GM18873 (cell line): ENCODE data around the gene TPPP2.
"Not testable (repeated sequence)": the region's sequence is repeated elsewhere in the genome, so short reads cannot be mapped to it uniquely, and the experiment has no call there.

ENCODE experiments used
- ATAC-seq: cut with Tn5 transposase; IDR thresholded peaks from one replicate; pipeline ENCODE4 v1.9.1; 2021; ENCODE audit warnings: mild to moderate bottlenecking, moderate library complexity, moderate number of reproducible peaks; ENCODE audit not compliant: unreplicated experiment, low FRiP score

TPPP2 gene

DNA sequence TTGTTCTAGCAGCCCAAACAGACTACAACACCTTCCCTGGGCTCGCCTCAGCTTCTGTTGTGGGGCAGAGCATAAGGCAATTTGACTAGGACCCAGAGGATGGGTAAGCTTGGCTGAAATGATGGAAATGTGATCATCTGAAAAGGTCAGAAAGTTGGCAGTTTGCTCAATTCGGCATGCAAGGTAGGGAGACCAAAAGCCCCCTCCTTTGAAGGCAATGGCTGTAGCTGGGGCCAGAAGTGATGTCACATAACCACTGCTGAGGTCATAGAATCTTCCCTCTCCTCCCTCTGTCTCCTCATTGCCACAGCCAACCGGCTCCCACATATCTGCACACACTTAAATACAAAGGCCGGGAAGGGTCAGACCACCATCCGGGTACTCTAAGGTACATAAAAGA, at the start of gene TPPP2:
TPPP2 (plus strand) TSS at position 301 of the 400 bp plus-strand sequence. CDS start 365 bp downstream, outside the sequence.
- no peak for ATAC-seq

DNA sequence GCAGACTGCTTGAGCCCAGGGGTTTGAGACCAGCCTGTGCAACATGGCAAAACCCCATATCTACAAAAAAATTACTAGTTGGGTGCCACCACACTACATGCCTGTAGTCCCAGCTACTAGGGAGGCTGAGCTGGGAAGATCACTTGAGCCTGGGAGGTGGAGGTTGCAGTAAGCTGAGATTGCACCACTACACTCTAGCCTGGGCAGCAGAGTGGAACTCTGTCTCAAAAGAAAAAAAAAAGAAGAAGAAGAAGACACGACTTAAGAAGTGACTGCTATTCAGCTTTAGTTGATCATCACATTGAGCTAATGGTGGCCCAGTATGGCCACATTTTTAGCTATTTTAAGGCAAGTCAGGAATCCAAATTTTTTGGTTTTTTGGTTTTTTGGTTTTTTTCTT, 49.1 kb upstream of the TPPP2 start:
- no peak for ATAC-seq

DNA sequence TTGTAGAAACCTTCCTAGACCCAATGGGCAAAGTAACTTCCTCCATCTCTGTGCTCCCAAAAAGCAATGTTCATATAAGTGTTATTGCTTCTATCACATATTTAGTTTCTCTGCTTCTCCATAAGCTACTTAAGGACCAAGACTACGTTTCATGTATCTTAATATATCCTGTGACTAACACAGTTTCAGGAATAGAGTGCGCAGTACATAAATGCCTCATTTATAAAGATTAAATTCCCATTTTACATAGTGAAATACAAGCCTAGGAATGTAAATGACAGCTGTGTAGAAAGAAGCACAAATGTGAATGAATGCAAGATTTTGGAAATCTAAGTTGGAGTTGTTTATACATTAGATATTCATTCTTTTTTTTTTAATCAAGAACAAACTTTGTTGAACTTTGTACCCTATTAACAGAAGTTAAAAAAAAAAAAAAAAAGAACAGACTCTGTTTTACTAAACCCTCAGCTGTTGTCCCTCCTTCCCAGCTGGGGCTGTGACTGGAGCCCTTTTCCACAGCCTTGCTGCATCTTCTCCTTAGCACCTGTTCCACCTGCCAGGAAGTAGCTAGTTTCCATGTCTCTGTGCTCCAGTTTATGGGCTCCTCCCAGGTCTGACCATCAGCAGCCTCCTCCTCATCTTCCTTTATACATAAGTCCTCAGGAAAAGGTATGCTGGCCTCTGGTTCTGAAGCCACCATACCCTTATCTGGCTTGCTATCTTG, 47.2 kb upstream of the TPPP2 start:
- ATAC-seq: no peak

DNA sequence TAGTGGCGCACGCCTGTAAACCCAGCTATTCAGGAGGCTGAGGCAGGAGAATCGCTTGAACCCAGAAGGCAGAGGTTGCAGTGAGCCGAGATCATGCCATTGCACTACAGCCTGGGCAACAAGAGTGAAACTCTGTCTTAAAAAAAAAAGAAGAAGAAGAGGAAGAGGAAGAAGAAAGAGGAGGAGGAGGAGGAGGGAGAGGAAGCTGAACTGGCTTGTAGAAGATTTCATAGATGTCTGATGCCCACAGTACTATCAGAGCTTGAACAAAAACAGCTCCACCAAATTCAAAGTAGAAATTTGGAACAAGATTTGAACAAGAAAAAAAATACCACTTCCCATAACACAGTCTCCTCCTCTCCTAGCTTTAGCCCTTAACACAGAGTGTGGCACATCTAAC, 44.4 kb upstream of the TPPP2 start:
- not testable (repeated sequence) for ATAC-seq

DNA sequence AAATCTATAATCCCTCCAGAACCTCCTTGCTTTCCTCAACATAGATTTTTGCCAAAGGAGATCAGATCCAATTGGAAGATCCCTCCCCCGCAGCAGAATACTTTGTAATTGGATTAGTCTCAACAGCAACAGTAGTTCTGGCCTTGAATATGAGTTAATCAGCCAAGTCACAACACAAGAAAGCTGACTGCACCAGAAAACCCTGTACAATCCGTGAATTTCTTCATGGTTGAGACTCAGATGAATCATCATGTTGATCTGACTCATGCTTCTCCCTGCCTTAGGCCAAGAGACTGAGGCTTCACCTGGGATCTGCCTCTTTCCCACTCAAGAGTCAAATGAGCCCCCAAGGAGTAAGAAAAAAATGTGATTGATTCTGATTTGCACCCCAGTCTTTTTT, 43.2 kb upstream of the TPPP2 start:
- ATAC-seq: no peak

DNA sequence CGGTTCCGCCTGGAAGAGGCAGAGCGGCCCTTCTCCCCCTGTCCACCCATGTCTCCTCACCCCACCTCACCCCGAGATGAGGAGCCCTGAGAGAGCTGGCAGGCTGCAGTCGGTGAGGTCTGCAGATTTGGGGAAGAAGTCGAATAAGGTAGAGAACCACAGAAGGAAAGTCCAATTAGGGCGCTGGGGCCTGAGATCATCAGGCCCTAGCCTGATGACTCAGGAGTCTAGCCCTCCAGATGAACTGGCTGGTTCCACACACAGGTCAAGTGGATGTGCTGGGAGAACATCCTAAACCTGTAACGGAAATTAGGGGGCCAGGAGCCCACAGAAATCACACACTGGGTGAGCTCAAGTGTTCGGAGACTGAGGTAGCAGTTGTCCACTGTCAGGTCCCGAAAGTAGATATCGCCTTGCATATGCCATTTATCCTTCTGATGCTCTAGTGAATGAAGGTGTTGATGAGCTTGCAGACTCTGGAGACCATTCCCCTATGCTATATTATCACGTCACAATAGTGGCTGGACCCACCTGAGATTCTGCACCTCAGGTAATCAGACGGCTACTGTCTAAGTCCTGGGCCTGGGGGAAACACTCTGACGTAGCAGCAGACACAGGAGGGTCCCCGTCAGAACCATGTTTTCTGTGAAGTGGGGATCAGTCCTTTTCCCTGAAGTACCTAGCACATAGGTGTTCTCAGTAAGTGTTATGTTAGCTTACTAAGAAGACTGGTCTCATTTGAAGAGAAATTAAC, 41.1 kb upstream of the TPPP2 start:
- ATAC-seq: no peak

DNA sequence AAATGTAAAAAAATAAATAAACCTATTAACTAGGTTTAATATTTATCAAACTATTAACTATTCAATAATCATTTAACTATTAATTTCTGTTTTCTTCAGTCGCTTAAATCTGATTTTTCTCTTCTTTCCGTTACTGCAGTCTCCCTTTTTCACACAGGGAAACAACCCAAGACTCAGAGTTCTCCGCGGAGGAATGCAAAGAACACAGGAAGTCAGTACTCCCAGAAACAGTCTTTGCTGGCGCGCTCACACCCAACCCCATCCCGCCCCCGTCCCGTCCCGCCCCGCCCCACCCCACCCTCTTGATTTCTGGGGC, 40.6 kb upstream of the TPPP2 start:
- ATAC-seq: no peak

DNA sequence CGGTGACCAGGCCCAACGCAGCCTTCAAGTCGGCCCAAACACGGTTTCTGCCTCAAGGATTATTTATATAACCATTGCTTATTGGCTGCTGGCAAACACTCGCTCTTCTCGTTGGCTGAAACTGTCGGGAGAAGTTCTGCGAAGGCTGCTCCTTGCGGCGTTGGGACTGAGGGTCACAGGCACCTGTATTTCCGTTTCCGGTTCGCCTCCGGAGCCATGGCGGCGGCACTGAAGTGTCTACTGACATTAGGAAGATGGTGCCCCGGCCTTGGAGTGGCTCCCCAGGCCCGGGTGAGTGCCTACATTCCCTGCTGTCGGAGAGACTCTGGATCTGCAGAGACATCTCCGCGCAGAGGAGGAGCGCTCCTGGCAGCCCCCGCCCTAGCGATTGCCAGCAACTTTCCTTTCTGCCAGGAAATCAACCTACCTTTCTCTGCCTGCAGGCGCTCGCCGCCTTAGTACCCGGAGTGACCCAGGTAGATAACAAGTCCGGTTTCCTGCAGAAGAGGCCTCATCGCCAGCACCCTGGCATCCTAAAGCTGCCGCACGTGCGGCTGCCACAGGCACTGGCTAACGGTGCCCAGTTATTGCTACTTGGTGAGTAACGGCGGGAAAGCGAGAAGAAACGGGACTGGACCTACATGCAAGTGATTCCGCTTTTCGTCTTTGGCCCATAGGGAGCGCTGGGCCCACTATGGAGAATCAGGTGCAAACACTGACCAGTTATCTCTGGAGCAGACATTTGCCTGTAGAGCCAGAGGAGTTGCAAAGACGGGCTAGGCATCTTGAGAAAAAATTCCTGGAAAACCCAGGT, 40.0 kb upstream of the TPPP2 start, which contains the start of gene METTL17:
METTL17 (plus strand) TSS at position 194 of the 814 bp plus-strand sequence; CDS start at position 217, 23 bp downstream.
- ATAC-seq: peak; percentile 95

DNA sequence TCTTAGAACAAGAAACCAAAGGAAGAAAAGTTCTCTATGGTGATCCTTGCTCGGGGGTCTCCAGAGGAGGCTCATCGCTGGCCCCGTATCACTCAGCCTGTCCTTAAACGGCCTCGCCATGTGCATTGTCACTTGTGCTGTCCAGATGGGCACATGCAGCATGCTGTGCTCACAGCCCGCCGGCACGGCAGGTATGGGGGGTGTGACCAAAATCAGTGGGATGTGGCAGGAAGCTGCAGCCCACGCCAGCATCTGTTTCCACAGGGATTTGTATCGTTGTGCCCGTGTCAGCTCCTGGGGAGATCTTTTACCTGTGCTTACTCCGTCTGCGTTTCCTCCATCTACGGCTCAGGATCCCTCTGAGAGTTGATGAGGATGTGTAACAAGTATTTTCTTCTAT, 33.5 kb upstream of the TPPP2 start:
- no peak for ATAC-seq

DNA sequence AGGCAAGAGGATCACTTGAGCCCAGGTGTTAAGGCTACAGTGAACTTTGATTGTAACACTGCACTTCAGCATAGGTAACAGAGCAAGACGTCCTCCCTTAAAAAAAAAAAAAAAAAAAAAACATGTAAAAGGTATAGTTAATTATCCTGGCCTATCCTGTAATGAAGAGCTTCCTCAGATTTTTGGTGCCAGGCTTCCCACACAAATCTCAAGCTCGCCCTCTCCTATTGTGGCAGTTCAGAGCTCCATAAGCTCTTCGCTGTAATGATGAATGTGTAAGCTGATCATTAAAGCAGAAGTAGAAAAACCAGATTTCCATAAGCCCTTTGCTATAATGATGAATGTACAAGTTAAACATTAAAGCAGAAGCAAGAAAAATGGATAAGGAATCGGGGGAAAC, 32.9 kb upstream of the TPPP2 start:
- no peak for ATAC-seq

DNA sequence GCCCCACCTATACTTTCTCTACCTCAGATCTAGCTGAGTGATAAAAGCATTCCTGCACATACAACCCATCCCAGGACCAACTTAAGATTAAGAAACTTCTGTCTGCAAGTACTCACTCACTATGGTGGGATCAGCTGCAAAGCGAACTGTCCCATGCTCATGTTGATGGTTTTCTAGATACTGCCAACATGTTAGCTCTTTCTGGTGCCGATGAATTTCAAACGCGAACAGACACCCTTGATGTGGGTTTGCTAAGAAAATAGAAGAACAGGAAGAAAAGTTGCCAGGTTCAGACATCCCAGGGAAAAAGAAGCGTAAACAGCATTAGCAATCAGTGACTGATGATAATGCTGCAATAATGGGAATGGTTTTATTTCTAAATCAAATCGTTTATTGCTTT, 32.5 kb upstream of the TPPP2 start:
- ATAC-seq: no peak

DNA sequence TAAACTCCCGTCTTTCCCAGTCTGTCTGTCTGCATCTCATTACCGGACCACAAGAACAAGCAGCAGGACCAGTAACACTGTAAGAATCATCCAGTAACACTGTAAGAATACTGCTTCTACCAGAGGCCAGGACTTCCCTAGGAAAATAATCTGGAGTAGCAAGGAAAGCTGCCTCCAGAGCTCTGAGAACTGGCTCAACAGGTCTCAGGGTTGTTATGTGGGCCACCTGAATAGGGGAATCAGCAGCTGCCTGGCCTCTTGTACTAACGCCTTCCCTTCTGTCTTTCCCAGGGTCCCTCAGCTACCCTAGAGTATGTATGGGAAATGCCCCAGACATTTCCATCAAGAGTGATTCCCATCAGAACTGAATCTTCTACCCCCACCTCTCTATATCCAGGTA, 31.9 kb upstream of the TPPP2 start:
- no peak for ATAC-seq

DNA sequence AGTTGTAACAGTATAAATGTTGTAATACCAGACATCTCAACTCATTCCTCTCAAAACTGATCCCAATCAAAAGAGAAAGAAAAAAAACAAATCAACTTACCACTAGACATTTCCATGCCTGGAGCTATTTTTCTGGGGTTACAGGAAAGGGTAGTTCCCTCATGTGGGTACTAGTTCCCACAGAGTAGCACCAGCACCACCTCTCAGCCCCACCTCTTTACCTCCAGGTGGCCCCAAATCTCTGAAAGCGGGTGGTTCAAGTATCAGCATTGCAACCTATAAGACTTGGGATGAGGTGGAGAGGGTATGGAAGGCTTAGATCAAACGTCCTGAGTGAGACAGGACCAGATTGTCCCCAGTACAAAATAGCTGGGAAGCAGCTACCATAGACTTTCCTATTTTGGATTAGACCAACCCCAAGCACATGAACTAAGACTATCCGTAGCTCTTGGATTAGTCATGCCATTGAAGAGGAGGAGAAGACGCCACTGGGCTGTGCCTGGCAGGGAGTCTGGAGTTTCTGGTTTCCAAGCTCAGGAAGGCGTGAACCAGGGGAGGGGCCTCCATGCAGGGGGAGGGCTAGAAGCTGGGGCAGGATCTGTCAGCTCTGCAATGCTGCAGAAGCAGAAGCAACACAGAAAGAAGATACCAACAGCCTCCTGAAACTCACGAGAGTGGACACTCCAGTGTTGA, 31.2 kb upstream of the TPPP2 start, which contains the start of gene SLC39A2:
SLC39A2 (plus strand) TSS at position 620 of the 693 bp plus-strand sequence. CDS start 154 bp downstream, outside the sequence.
- no peak for ATAC-seq

DNA sequence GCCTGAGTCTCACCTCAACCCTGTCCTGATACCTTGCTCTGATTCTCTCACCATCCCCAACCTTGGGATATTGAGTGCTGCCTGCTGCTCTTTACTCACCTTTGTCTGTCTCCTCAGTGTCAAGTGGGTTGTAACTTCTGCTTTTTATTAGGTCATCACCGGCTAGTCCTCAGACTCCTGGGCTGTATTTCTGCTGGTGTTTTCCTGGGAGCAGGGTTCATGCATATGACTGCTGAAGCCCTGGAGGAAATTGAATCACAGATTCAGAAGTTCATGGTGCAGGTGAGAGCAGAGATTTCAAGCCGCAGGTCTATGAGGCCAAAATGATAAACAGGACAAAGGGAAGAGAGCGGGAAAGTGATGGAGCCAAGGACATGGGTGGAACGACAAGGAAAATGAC, 30.4 kb upstream of the TPPP2 start:
- ATAC-seq: no peak

DNA sequence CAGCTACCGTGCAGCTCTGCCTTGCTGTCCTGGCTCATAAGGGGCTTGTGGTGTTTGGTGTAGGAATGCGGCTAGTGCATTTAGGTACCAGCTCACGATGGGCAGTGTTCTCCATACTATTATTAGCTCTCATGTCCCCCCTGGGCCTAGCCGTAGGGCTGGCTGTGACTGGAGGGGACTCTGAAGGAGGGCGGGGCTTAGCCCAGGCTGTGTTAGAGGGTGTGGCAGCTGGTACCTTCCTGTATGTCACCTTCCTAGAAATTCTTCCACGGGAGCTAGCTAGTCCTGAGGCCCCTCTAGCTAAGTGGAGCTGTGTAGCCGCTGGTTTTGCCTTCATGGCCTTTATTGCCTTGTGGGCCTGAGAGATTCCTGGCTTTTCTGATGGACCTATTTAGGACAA, 28.8 kb upstream of the TPPP2 start:
- no peak for ATAC-seq

DNA sequence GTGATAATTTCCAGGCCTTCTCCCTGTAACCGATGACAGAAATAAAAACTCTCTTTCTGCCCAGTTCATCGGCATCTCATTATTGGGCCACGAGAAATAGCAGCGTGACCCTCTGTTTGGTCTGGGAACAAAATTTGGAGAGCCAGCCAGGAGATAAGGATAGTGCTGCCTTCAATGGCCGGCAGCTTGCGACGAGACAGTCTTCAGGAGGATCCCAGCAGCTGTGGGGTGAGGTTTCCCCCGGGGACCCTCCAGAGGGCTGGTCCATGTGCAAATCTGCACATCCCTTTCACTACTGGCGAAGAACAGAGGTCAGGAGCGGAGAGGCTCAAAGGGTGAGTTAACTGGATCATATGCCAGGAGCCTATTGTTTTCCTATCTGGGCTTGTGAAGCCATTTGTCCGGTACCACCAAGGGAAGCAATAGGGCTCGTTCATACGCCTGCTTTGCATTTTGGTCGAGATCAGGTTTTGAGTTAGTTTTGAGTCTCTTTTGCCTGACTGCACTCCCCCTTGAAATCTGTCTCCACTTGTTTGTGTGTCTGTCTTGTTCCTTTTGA, 26.1 kb upstream of the TPPP2 start:
- no peak for ATAC-seq

DNA sequence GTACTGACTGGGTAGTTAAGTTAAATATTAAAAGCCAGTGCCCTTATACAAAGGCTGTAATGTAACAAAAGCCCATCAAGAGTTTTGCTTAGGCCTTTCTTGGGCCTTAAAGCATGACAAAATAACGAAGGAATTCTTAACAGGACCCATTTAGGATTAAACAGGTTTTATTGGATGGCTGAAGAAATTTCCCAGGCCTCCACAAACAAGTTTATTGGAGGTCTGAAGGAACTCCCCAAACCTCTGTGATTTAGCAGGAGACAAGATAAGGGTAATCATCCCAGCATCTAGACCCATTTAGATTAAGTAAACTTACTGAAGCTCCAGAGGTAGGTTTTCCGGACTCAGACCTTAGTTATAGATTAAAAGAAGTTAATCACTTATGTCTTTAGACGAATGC, 20.3 kb upstream of the TPPP2 start:
- not testable (repeated sequence) for ATAC-seq

DNA sequence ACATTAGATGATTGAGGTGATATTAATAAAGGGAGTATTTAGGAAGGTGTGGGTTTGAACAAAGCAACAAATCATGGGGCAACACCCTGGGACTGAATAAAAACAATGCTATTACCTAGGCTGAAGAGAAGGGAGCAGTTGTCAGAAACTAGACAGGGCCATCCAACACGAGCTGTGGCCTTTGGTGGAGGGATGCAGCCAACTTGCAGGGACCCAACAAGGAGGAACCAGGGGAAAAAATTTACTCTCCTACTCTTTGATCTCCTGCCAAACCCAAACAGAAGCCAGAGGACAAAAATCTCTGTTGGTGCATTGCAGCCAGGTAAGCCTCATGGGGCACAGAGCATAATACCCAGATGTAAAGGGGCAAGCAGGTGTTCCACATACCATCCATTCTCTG, 18.9 kb upstream of the TPPP2 start:
- ATAC-seq: no peak

DNA sequence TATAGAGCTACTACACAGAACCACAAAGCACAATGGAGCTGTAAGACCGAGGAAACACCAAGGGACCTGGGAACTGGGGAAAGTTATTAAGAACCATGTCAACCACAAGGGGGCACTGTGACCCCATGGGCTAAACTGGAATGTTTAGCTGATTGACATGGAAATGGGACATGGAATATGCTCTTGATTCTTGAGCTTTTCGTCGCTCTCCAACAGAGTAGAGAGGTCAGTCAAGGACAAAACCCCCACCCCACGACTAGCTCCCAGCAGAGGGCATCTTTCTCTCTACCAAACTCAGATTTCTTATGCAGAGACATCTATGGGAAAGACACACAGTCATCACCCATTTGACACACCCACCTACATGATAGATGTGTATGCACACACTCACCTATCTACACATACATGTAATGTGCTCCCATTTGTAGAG, 15.2 kb upstream of the TPPP2 start:
- ATAC-seq: no peak

DNA sequence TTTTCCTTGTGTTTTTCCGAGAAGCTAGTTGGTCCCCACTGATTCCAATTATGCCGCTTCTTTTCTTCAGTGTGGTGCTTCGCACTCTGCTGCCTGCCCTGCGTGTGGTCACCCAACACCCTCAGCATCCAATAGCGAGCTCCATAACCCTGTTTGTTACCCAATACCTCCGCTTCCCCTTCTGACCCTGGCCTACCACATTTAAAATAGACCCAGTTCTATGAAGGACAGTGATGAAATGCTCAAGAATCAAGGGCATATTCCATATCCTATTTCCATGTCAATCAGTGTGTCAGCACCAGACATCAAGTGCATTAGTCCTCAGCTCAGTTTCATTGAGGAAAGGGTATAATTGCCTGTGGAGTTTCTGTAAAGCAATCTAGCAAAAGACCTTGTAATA, 14.7 kb upstream of the TPPP2 start:
- ATAC-seq: no peak
